Right renal pelvis (tissue), 4 donors: ENCODE data around the gene RAD17. TPM values are rescaled to one million over a fixed set of nuclear protein-coding genes. Genes with fewer than 3 reads are reported as not detected.
"Not testable (repeated sequence)": the region's sequence is repeated elsewhere in the genome, so short reads cannot be mapped to it uniquely, and the experiment has no call there.

ENCODE experiments used
- DNase-seq, 4 donors: peaks; one replicate each; pipeline ENCODE4 v3.0.0-alpha.2; 2013; ENCODE audit warnings: low read depth in 4 of 4, low spot score in 3 of 4, missing footprints in 1 of 4
- polyA plus RNA-seq, 4 donors: library from polyadenylated mRNA; unstranded; fragments of 120-200 nt; gene quantifications; one replicate each; pipeline ENCODE4 v1.2.1, GENCODE V29; 2013; ENCODE audit not compliant: insufficient read length in 4 of 4

Gene RAD17
- polyA plus RNA-seq, 4 donors = 37.1 to 44.4 (median 42.7) TPM

- no peak for DNase-seq
These were observed 85.0 kb downstream of the RAD17 start for GRCh38 chr5:69454460-69455249.

GRCh38 chr5:69455428-69455988, 85.9 kb downstream of the RAD17 start:
- DNase-seq = not testable (repeated sequence)

GRCh38 chr5:69462170-69462569, 92.6 kb downstream of the RAD17 start:
- no peak for DNase-seq

Other genes with a start within 250 kb of the RAD17 start
- gene CCNB1, start 202.7 kb upstream of the RAD17 start, polyA plus RNA-seq = 100 to 1,000 TPM in 1 of 4 donors, 10 to 100 TPM in 3; 87.5 to 104 (median 87.7) TPM
- gene CENPH, start 180.2 kb upstream of the RAD17 start, polyA plus RNA-seq = 10 to 100 TPM; 23.0 to 29.9 (median 24.3) TPM
- gene CDK7, start 134.9 kb upstream of the RAD17 start, polyA plus RNA-seq = 10 to 100 TPM; 41.5 to 47.7 (median 44.8) TPM
- 10 to 100 TPM; 10.2 to 14.1 (median 11.3) TPM for gene CCDC125, start 37.0 kb upstream of the RAD17 start, polyA plus RNA-seq
- 10 to 100 TPM; 68.2 to 91.5 (median 79.5) TPM for gene AK6, start 298 bp upstream of the RAD17 start, polyA plus RNA-seq
- 10 to 100 TPM; 50.9 to 63.5 (median 59.7) TPM for gene TAF9, start 298 bp upstream of the RAD17 start, polyA plus RNA-seq
- gene MARVELD2, start 45.3 kb downstream of the RAD17 start, polyA plus RNA-seq = 10 to 100 TPM; 24.4 to 31.4 (median 28.4) TPM
- gene OCLN, start 123.0 kb downstream of the RAD17 start, polyA plus RNA-seq = 10 to 100 TPM; 32.2 to 48.3 (median 42.9) TPM
- gene GTF2H2C, start 190.4 kb downstream of the RAD17 start, polyA plus RNA-seq = 10 to 100 TPM; 27.0 to 50.3 (median 38.9) TPM